ENCODE data around the gene VSTM1. TPM values are rescaled to one million over a fixed set of nuclear protein-coding genes. Genes with fewer than 3 reads are reported as not detected.

VSTM1 gene
- not detected in 2 replicates for total RNA-seq

GRCh38 chr19:54063350-54064116, at the start of gene VSTM1:
TSS of gene VSTM1 (minus strand) at chr19:54063897. CDS start at chr19:54063777, 120 bp downstream.

DNA sequence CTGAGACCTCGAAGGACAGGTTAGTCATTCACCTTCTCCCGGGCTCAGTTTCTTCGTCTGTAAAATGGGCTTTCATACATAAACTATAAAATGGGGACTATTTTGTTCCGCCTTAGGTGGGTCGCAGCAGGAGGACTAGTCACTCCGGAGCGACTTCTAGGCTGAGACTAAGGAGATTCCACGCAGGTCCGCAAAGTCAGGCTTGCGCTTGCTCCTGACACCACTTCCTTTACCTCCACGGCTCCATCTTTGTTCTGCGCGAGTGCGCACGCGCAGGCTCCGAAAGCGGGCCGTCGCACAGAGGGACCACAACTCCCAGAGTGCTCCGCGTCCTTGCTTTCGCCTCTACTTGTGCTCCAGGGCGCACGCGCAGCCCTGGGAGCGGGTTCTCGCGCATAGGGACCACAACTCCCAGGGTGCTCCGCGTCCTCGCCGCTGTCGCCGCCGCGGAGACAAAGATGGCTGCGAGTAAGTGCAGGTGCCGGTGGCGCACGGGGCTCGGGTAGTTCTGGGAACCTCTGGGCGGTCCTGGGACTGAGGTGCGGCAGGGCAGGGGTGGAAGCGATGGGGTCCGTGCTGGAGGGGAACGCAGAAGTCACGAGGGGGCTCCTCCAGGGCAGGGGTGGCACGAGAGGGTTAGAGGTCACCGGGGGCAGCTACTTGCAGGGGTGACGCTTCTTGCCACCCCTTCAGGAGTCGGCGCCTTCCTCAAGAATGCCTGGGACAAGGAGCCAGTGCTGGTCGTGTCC, 38.9 kb upstream of the VSTM1 start, which contains the start of gene NDUFA3:
TSS of gene NDUFA3 (plus strand) at position 435 of the 749 bp plus-strand sequence. CDS start at position 459, 24 bp downstream.

DNA sequence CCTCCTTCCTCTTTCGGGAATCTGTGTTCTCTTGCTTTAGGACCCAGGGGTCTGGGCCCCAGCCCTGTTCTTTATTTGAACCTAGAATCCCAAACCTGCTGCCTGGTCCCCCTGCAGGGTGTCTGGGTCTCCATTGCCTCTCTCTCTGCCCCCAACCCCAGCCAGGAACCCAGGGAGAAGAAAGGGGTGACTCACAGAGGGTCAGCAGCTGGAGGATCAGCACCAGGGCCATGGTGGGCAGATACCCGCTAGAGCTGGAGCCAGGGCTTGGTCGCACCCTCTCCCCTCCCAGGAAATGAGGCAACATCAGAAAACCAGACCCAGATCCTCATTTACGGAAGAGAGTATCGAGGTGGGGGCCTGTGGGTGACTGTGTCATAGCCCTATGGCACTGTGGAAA, 36.9 kb upstream of the VSTM1 start, which contains the start of gene OSCAR:
TSS of gene OSCAR (minus strand) at position 243 of the 400 bp plus-strand sequence. CDS start at position 232, 11 bp downstream.

GRCh38 chr19:54081032-54081431, 17.3 kb upstream of the VSTM1 start, which contains the start of gene TARM1:
TSS of gene TARM1 (minus strand) at chr19:54081365. CDS start at chr19:54081340, 25 bp downstream.

GRCh38 chr19:53991224-53992113, 72.2 kb downstream of the VSTM1 start, which contains the start of gene CACNG6:
TSS of gene CACNG6 (plus strand) at chr19:53991637. CDS start at chr19:53992878, 1,241 bp downstream.

Other genes starting within 250 kb of the VSTM1 start
- gene NLRP12, start 239.6 kb downstream of the VSTM1 start, total RNA-seq = not detected in 2 replicates
- gene MYADM, start 196.0 kb downstream of the VSTM1 start, total RNA-seq = 1.5 and 8.2 TPM in 2 replicates
- under 0.01 TPM in 1 of 2 replicates, not detected in the other for gene PRKCG, start 181.7 kb downstream of the VSTM1 start, total RNA-seq
- not detected in 2 replicates for gene CACNG7, start 154.6 kb downstream of the VSTM1 start, total RNA-seq
- gene CACNG8, start 101.0 kb downstream of the VSTM1 start, total RNA-seq = not detected in 2 replicates
- not detected in 2 replicates for gene CACNG6, start 72.3 kb downstream of the VSTM1 start, total RNA-seq
- gene TARM1, start 17.5 kb upstream of the VSTM1 start, total RNA-seq = not detected in 2 replicates
- gene OSCAR, start 36.9 kb upstream of the VSTM1 start, total RNA-seq = 0.72 and 1.1 TPM in 2 replicates
- gene NDUFA3, start 39.0 kb upstream of the VSTM1 start, total RNA-seq = 3.4 and 4.5 TPM in 2 replicates
- 4.9 and 14.9 TPM in 2 replicates for gene TFPT, start 51.8 kb upstream of the VSTM1 start, total RNA-seq
- 40.3 and 50.6 TPM in 2 replicates for gene PRPF31, start 51.9 kb upstream of the VSTM1 start, total RNA-seq
- 3.4 and 7.5 TPM in 2 replicates for gene CNOT3, start 73.9 kb upstream of the VSTM1 start, total RNA-seq
- gene LENG1, start 95.8 kb upstream of the VSTM1 start, total RNA-seq = 5.5 and 6.7 TPM in 2 replicates
- 32.5 and 38.2 TPM in 2 replicates for gene TMC4, start 109.3 kb upstream of the VSTM1 start, total RNA-seq
- gene MBOAT7, start 125.7 kb upstream of the VSTM1 start, total RNA-seq = 19.2 and 30.1 TPM in 2 replicates
- gene TSEN34, start 127.4 kb upstream of the VSTM1 start, total RNA-seq = 118 and 129 TPM in 2 replicates
- 2,554 and 3,066 TPM in 2 replicates for gene RPS9, start 137.0 kb upstream of the VSTM1 start, total RNA-seq
- not detected in 2 replicates for gene LILRB3, start 159.1 kb upstream of the VSTM1 start, total RNA-seq
- gene LILRA6, start 178.9 kb upstream of the VSTM1 start, total RNA-seq = not detected in 2 replicates
- not detected in 2 replicates for gene LILRB5, start 193.4 kb upstream of the VSTM1 start, total RNA-seq
- not detected in 2 replicates for gene LILRB2, start 217.2 kb upstream of the VSTM1 start, total RNA-seq
- gene LILRA5, start 249.3 kb upstream of the VSTM1 start, total RNA-seq = not detected in 2 replicates

Data from tracheal epithelial cell (primary cell).